Astrocyte (in vitro differentiated cells and primary cell): ENCODE results near the gene SNX13. TPM values are rescaled to one million over a fixed set of nuclear protein-coding genes. Genes with fewer than 3 reads are reported as not detected.
"Not testable (repeated sequence)": the region's sequence is repeated elsewhere in the genome, so short reads cannot be mapped to it uniquely, and the experiment has no call there.

Experiments used
- DNase-seq: peaks from one replicate; pipeline ENCODE4 v3.0.0-alpha.2; 2010; ENCODE audit warnings: low read depth
- FAIRE-seq: peaks from 2 replicates; lab custom pipeline; 2011; peaks lifted over from hg19 to GRCh38; lab: Jason Lieb, UNC
- H2AFZ ChIP-seq: 2 replicates; pipeline ENCODE4 v1.6.0; 2012; ENCODE audit warnings: low read depth, low read length, inconsistent platforms
- H3K27ac ChIP-seq: 2 replicates; pipeline ENCODE4 v1.5.1; 2011; ENCODE audit warnings: low read depth, low read length, inconsistent platforms
- H3K27me3 ChIP-seq: 2 replicates; pipeline ENCODE4 v1.6.0; 2011; ENCODE audit warnings: low read length, inconsistent platforms; ENCODE audit not compliant: insufficient read depth
- H3K36me3 ChIP-seq: 2 replicates; pipeline ENCODE4 v1.5.1; 2011; ENCODE audit warnings: low read length, inconsistent platforms; ENCODE audit not compliant: insufficient read depth
- H3K4me1 ChIP-seq: 2 replicates; pipeline ENCODE4 v1.5.1; 2011; ENCODE audit warnings: low read length, inconsistent platforms; ENCODE audit not compliant: insufficient read depth
- H3K4me2 ChIP-seq: 2 replicates; pipeline ENCODE4 v1.6.0; 2012; ENCODE audit warnings: low read length, inconsistent platforms
- H3K4me3 ChIP-seq: 2 replicates; pipeline ENCODE4 v1.5.1; 2011; ENCODE audit warnings: low read depth, mild to moderate bottlenecking, low read length, inconsistent platforms; ENCODE audit not compliant: insufficient read depth
- H3K79me2 ChIP-seq: 2 replicates; pipeline ENCODE4 v1.6.0; 2012; ENCODE audit warnings: mild to moderate bottlenecking, low read length, inconsistent platforms; ENCODE audit not compliant: insufficient read depth
- H3K9ac ChIP-seq: 2 replicates; pipeline ENCODE4 v1.6.0; 2012; ENCODE audit warnings: mild to moderate bottlenecking, low read length, inconsistent platforms
- H3K9me3 ChIP-seq: 2 replicates; pipeline ENCODE4 v1.5.1; 2012; ENCODE audit warnings: low read depth, mild to moderate bottlenecking, low read length, inconsistent platforms; ENCODE audit not compliant: insufficient read depth
- H4K20me1 ChIP-seq: 2 replicates; pipeline ENCODE4 v1.6.0; 2012; ENCODE audit warnings: low read length, inconsistent platforms; ENCODE audit not compliant: insufficient read depth
- H3K27ac Mint-ChIP-seq: one replicate; pipeline ENCODE4 v1.8.0; 2021; ENCODE audit warnings: mild to moderate bottlenecking, mixed read lengths; ENCODE audit not compliant: unreplicated experiment
- H3K27me3 Mint-ChIP-seq: one replicate; pipeline ENCODE4 v1.8.0; 2021; ENCODE audit warnings: low read depth, mixed read lengths; ENCODE audit not compliant: unreplicated experiment
- H3K36me3 Mint-ChIP-seq: one replicate; pipeline ENCODE4 v1.8.0; 2021; ENCODE audit warnings: low read depth, mixed read lengths; ENCODE audit not compliant: unreplicated experiment
- H3K4me1 Mint-ChIP-seq: one replicate; pipeline ENCODE4 v1.8.0; 2021; ENCODE audit warnings: low read depth, mixed read lengths; ENCODE audit not compliant: unreplicated experiment
- H3K4me3 Mint-ChIP-seq: one replicate; pipeline ENCODE4 v1.8.0; 2021; ENCODE audit warnings: mild to moderate bottlenecking, moderate library complexity, mixed read lengths; ENCODE audit not compliant: unreplicated experiment
- H3K9me3 Mint-ChIP-seq: one replicate; pipeline ENCODE4 v1.8.0; 2021; ENCODE audit warnings: mild to moderate bottlenecking, mixed read lengths; ENCODE audit not compliant: unreplicated experiment
- EZH2 ChIP-seq: IDR thresholded peaks from 2 replicates; pipeline ENCODE4 v1.6.1; 2012; ENCODE audit warnings: mild to moderate bottlenecking, low read length, inconsistent platforms; ENCODE audit not compliant: insufficient read depth
- total RNA-seq: library from RNA; stranded (reverse); gene quantifications from 2 replicates; pipeline ENCODE4 v1.2.1, GENCODE V29; 2021
- TF ChIP-seq, protein P1 (sequence below): IDR thresholded peaks from 2 replicates; pipeline ENCODE4 v1.5.1; 2011; ENCODE audit warnings: low read depth, mild to moderate bottlenecking, inconsistent platforms, low read length, moderate library complexity; ENCODE audit not compliant: insufficient read depth

Gene SNX13
- total RNA-seq, 1 donor from 2014 or later, result 32.9 TPM

GRCh38 chr7:17814058-17814457 lies 126.2 kb downstream of the SNX13 start:
- H4K20me1 ChIP-seq, result no peaks in the 10 kb centered on the region
- H3K27me3 ChIP-seq, result no peaks in the 10 kb centered on the region
- DNase-seq (no peak), FAIRE-seq (no peak)
- H3K9me3 ChIP-seq, result no peaks in the 10 kb centered on the region
- no peak overlapping the region for H2AFZ ChIP-seq
- H3K4me3 ChIP-seq, result no peak overlapping the region
- no peaks in the 10 kb centered on the region for H3K79me2 ChIP-seq
- TF ChIP-seq, protein P1, sequence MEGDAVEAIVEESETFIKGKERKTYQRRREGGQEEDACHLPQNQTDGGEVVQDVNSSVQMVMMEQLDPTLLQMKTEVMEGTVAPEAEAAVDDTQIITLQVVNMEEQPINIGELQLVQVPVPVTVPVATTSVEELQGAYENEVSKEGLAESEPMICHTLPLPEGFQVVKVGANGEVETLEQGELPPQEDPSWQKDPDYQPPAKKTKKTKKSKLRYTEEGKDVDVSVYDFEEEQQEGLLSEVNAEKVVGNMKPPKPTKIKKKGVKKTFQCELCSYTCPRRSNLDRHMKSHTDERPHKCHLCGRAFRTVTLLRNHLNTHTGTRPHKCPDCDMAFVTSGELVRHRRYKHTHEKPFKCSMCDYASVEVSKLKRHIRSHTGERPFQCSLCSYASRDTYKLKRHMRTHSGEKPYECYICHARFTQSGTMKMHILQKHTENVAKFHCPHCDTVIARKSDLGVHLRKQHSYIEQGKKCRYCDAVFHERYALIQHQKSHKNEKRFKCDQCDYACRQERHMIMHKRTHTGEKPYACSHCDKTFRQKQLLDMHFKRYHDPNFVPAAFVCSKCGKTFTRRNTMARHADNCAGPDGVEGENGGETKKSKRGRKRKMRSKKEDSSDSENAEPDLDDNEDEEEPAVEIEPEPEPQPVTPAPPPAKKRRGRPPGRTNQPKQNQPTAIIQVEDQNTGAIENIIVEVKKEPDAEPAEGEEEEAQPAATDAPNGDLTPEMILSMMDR, result no peak
- no peak for TF ChIP-seq EZH2
- Mint-ChIP-seq H3K36me3 (peaks cover 15% of the 10 kb centered on the region), H3K9me3 (peaks cover 15% of the 10 kb centered on the region), H3K4me1 (no peaks in the 10 kb centered on the region), H3K27ac (no peak overlapping the region), H3K27me3 (no peaks in the 10 kb centered on the region), H3K4me3 (no peak overlapping the region)
- no peak overlapping the region for H3K27ac ChIP-seq
- no peaks in the 10 kb centered on the region for H3K4me1 ChIP-seq
- peaks cover 3% of the 10 kb centered on the region for H3K36me3 ChIP-seq
- no peak overlapping the region for H3K4me2 ChIP-seq
- no peak overlapping the region for H3K9ac ChIP-seq

DNA sequence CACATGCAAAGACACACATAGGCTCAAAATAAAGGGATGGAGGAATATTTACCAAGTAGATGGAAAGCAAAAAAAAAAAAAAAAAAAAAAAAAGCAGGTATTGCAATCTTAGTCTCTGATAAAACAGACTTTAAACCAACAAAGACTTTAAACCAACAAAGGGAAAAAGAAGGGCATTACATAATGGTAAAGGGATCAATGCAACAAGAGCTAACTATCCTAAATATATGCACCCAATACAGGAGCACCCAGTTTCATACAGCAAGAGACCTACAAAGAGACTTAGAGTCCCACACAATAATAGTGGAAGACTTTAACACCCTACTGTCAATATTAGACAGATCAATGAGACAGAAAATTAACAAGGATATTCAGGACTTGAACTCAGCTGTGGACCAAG lies 131.1 kb downstream of the SNX13 start:
- H3K27me3 ChIP-seq, H3K4me1 ChIP-seq, H3K9ac ChIP-seq, H3K4me2 ChIP-seq, H2AFZ ChIP-seq, H3K27ac ChIP-seq, H3K27me3 Mint-ChIP-seq, H3K36me3 ChIP-seq, DNase-seq, H4K20me1 ChIP-seq, FAIRE-seq, H3K4me3 Mint-ChIP-seq, H3K9me3 ChIP-seq, H3K79me2 ChIP-seq, H3K4me1 Mint-ChIP-seq, H3K4me3 ChIP-seq, H3K27ac Mint-ChIP-seq: not testable (repeated sequence)
- peaks cover 15% of the 10 kb centered on the region for H3K9me3 Mint-ChIP-seq
- peaks cover 26% of the 10 kb centered on the region for H3K36me3 Mint-ChIP-seq

GRCh38 chr7:17807242-17807641 lies 133.1 kb downstream of the SNX13 start:
- Histone ChIP-seq H3K79me2 (no peaks in the 10 kb centered on the region), H3K27ac (no peak overlapping the region), H3K9me3 (no peaks in the 10 kb centered on the region), H4K20me1 (no peaks in the 10 kb centered on the region), H3K27me3 (no peaks in the 10 kb centered on the region), H3K4me1 (no peaks in the 10 kb centered on the region), H2AFZ (no peak overlapping the region), H3K4me3 (no peak overlapping the region), H3K9ac (no peak overlapping the region), H3K4me2 (no peak overlapping the region), H3K36me3 (no peaks in the 10 kb centered on the region)
- H3K4me1 Mint-ChIP-seq, result no peaks in the 10 kb centered on the region
- DNase-seq (no peak), FAIRE-seq (no peak)
- no peak overlapping the region for H3K4me3 Mint-ChIP-seq
- H3K9me3 Mint-ChIP-seq, result peaks cover 15% of the 10 kb centered on the region
- H3K27me3 Mint-ChIP-seq, result no peaks in the 10 kb centered on the region
- TF ChIP-seq EZH2, result no peak
- TF ChIP-seq, protein P1, result no peak
- no peak overlapping the region for H3K27ac Mint-ChIP-seq
- peaks cover 23% of the 10 kb centered on the region for H3K36me3 Mint-ChIP-seq
